NOMO-1 treated with DMSO at 0.1 percent for 48 hours (cell line): ENCODE measurements around the gene TIFAB.

Source experiments
- DNase-seq: peaks from one replicate; lab custom pipeline; 2025; ENCODE audit not compliant: unreplicated experiment; lab: John Stamatoyannopoulos, UW

Gene TIFAB

GRCh38 chr5:135428586-135428985, 23.6 kb downstream of the TIFAB start:
- no peak for DNase-seq

- DNase-seq, result peak; percentile 79
Measured at GRCh38 chr5:135426102-135427082, 25.8 kb downstream of the TIFAB start.

DNA sequence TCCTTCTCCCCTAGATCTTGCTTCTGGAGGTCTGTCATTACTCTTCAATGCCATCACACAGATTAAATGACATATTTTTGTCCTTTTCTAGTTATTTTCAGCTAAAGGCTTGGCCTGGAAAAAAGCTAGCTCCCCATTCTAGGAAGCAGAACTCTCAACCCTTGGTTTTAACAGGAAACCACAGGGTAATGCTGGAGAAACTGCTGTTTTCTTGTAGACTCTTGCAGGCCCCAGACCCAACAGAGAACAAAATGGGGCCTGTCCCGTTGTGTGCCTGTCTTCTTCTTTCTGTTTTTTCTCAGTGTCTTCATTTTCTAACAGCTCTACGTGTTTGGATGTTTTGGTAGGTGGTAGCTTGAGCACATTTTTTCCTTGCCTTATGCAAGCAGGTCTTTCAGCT, 26.5 kb downstream of the TIFAB start:
- peak; percentile 74 for DNase-seq

GRCh38 chr5:135423846-135424168, 28.3 kb downstream of the TIFAB start:
- DNase-seq, result peak; percentile 67

- peak; percentile 83 for DNase-seq
Measured at GRCh38 chr5:135423146-135423845, 28.9 kb downstream of the TIFAB start.

- no peak for DNase-seq
Measured at GRCh38 chr5:135422419-135422818, 29.7 kb downstream of the TIFAB start.

GRCh38 chr5:135417083-135417482, 35.1 kb downstream of the TIFAB start:
- no peak for DNase-seq

DNA sequence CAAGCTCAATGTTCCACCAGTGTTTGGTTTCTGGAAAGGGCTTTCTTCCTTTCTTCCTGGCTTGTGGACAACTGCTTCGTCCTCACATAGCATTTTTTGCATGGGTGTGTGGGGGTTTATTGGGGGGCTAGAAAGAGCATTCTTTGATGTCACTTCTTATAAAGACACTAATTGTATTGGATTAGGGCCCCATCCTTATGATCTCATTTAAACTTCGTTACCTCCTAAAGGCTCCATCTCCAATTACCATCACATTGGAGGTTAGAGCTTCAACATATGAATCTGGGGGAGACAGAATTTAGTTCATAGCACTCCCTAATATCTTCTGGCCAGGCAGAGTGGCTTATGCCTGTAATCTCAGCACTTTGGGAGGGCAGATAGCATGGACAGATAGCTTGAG, 47.1 kb downstream of the TIFAB start:
- DNase-seq, result no peak

- no peak for DNase-seq
Measured at GRCh38 chr5:135402031-135402430, 50.1 kb downstream of the TIFAB start.

DNA sequence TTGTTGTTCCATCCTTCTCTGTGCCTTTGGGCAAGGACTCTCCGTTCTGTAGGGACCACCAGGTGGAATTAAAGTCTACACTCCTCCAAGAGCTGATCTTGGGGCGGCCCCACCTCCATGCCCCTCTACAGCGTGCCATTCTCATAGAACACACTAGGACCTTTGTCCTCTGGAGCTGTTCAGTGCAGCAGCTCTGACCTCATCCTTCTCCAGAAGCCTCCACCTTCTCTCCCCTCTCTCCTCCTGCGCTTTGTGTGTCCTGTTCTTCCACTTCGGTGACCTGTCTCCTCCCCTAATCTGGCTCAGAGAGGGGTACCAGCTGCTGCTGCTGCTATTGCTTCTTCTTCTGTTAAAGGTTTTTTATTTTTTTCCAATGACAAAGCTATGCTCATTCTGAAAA, 51.3 kb downstream of the TIFAB start:
- no peak for DNase-seq

DNA sequence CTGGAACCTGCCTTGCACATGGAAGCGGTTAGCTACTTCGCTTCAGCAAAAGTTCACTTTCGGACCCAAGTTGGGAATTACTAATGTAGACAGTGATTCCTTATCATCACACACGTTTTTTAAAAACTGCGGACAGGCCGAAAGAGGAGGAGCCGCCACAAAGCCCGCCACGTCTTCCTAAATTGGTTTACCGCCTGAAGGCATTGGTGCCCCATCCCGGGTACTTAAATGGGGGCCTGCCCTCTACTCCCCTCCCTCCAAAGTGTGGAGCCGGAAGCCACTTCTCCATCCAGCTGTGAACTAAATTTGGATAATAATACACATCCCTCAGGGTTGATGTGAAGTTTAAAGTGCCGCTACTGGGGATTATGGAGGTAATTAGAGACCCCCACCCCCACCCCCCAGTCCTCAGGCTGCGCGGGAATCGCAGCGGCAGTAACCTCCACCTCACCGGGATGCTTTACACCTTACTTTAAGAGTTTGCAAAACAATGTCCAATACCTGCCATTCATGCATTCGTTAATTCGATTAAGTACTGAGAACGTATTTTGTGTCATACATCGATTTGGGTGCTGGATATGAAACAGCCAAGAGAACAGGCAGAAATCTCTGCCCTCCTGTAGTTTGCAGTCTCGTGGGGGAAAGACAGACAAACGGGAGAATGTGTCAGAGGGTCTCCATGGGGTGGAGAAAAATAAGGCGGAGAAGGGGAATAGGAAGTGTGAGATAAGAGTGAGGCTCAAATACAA, 52.2 kb downstream of the TIFAB start:
- peak; percentile 23 for DNase-seq

DNA sequence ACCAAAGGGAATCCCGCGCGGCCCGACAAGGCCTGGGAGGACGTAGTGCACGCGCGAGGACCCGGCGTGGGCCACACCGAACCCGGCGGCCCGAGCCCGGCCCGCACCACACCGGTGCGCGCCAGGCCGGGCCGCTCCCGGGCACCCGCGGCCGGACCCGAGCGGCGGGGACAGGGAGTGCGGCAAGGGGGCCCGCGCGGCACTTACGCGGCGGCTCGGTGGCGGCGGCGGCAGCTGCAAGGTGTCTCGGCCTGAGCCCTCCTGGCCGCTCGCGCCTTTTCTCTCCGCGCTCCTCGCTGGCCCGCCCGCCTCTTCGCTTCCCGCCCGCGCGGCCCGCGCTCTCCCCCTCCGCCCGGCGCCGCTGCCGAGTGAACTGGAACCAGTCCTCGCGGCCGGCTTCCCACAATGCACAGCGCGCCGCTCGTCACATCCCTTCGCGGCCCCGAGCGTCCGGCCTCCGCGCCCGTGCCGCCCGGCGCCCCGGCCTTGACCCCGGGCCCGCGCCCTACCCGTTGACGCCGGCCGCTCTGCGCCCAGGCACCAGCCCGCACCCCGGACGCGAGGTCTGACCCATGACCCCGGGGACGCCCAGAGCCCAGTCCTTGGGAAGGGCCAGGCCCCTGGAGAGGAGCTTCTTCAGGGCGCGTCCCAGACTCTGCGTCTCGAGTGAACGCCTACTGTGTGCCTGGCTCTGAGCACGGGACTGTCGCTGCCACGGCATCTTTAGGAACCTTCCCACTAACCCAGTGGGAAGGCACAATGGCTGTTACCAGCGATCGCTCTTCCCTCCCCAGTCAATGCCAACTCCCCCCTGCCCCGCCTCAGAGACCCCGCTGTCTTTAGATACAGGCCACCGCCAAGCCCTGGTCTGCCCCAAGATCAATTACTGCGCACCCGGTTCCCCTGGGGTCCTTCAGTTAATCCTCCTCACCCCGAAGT, 53.0 kb downstream of the TIFAB start, which contains the start of gene MACROH2A1:
MACROH2A1 (minus strand) TSS at position 377 of the 939 bp plus-strand sequence. CDS start 10,138 bp downstream, outside the sequence.
- DNase-seq, result peak; percentile 64

GRCh38 chr5:135398160-135398854, 53.8 kb downstream of the TIFAB start:
- DNase-seq, result no peak
